Central memory CD8-positive, alpha-beta T cell (primary cell): ENCODE results near the gene CAMTA1.
"Not testable (repeated sequence)": the region's sequence is repeated elsewhere in the genome, so short reads cannot be mapped to it uniquely, and the experiment has no call there.

Experiments used
- ATAC-seq: fragments of 150-1000 bp; cut with Tn5 transposase; replicated peaks from 2 replicates; pipeline ENCODE4 v1.10.0; 2022; ENCODE audit warnings: mild to moderate bottlenecking, moderate FRiP score, moderate number of reproducible peaks; ENCODE audit not compliant: poor library complexity, severe bottlenecking; ENCODE audit errors: extremely low read depth
- DNase-seq, 2 donors: peaks; one replicate each; pipeline ENCODE4 v3.0.0; 2021; ENCODE audit warnings: low spot score in 2 of 2
- H3K27ac Mint-ChIP-seq: one replicate; pipeline ENCODE4 v1.8.0; 2022; ENCODE audit warnings: low read depth, mild to moderate bottlenecking, moderate library complexity, mixed read lengths
- H3K27me3 Mint-ChIP-seq: one replicate; pipeline ENCODE4 v1.8.0; 2022; ENCODE audit warnings: mixed read lengths
- H3K36me3 Mint-ChIP-seq: one replicate; pipeline ENCODE4 v1.8.0; 2022; ENCODE audit warnings: mild to moderate bottlenecking, moderate library complexity, mixed read lengths; ENCODE audit not compliant: insufficient read depth
- H3K4me1 Mint-ChIP-seq: one replicate; pipeline ENCODE4 v1.8.0; 2022; ENCODE audit warnings: mixed read lengths
- H3K4me3 Mint-ChIP-seq: one replicate; pipeline ENCODE4 v1.8.0; 2022; ENCODE audit warnings: mild to moderate bottlenecking, moderate library complexity, mixed read lengths
- H3K9me3 Mint-ChIP-seq: one replicate; pipeline ENCODE4 v1.8.0; 2022; ENCODE audit warnings: mixed read lengths

The CAMTA1 gene

DNA sequence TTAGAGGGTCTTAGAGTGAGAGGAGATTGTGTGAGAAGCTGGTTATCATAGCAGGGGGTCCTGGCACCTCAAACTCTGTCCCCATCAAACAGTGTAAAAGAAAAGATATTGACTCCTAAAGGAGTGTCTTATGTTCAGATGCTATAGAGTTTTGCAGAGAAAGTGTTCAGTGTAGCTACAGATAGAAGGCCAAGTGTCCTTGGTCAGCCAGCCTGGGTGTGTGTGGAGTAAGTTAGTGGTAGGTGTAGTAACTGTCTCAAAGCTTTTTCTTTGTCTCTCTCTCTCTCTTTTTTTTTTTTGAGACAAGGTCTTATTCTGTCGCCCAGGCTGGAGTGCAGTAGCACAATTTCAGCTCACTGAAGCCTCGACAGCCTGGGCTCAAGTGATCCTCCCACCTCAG lies 17.2 kb downstream of the CAMTA1 start:
- Mint-ChIP-seq H3K4me1 (peaks cover 42% of the 10 kb centered on the region), H3K36me3 (peaks cover 1% of the 10 kb centered on the region), H3K9me3 (no peaks in the 10 kb centered on the region), H3K27ac (no peak overlapping the region), H3K4me3 (no peak overlapping the region), H3K27me3 (no peaks in the 10 kb centered on the region)
- no peak for ATAC-seq
- no peak for DNase-seq

DNA sequence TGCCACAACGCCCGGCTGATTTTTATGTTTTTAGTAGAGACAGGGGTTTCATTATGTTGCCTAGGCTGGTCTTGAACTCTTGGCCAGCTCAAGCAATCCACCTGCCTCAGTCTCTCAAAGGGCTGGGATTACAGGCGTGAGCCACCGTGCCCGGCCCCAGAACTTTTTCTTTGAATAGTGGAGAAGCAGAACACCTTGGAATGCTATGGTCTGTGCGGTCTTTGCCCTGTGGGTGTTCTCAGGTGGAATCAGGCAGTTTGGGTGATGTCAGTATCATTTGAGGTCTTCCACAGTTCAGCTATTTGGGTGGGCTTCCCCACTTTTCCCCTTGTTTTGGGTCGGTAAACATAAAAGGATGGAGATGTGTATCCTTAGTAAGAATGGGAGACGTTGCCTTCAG lies 17.6 kb downstream of the CAMTA1 start:
- Mint-ChIP-seq H3K27me3 (no peaks in the 10 kb centered on the region), H3K36me3 (peaks cover 1% of the 10 kb centered on the region), H3K4me1 (peaks cover 42% of the 10 kb centered on the region), H3K9me3 (no peaks in the 10 kb centered on the region), H3K4me3 (no peak overlapping the region), H3K27ac (no peak overlapping the region)
- DNase-seq = no peak
- no peak for ATAC-seq

DNA sequence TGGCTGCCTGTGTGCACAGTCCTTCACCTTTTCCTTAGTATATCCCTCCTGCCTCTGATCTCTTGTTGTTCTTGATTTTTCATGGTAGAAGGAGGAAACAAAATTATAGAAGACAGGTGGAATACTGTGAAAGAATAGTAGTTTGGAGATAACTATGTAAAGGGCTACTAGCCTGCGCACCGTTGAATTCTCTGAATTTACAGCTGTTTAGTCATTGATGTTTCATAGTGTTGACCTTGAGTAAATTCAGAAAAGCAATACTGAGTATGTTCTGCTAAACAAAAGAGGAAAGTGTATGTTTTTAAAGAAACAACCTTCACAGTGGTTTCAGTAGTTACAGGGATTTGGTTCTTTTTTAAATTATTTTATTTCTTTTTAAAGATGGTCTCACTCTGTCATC lies 18.1 kb downstream of the CAMTA1 start:
- no peak overlapping the region for H3K27ac Mint-ChIP-seq
- no peaks in the 10 kb centered on the region for H3K9me3 Mint-ChIP-seq
- no peaks in the 10 kb centered on the region for H3K27me3 Mint-ChIP-seq
- DNase-seq (no peak), ATAC-seq (no peak)
- H3K36me3 Mint-ChIP-seq = peaks cover 1% of the 10 kb centered on the region
- no peak overlapping the region for H3K4me3 Mint-ChIP-seq
- peaks cover 42% of the 10 kb centered on the region for H3K4me1 Mint-ChIP-seq

DNA sequence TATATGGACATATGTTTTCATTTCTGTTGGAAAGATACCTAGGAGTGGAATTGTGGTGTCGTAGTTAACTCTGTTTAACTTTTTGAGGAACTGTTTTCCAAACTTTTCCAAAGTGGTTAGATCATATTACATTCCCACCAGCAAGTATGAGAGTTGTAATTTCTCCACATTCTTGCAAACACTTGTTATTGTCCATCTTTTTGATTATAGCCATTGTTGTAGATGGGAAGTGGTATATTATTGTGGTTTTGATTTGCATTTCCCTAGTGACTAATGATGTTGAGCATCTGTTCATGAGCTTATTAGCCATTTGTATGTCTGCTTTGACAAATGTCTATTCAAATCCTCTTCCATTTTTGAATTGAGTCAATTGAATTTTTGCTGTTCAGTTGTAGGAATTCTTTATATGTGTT lies 19.8 kb downstream of the CAMTA1 start:
- Mint-ChIP-seq H3K36me3 (peaks cover 1% of the 10 kb centered on the region), H3K27ac (no peak overlapping the region), H3K9me3 (no peaks in the 10 kb centered on the region), H3K4me3 (no peak overlapping the region), H3K27me3 (no peaks in the 10 kb centered on the region), H3K4me1 (peaks cover 36% of the 10 kb centered on the region)
- ATAC-seq = no peak
- no peak for DNase-seq

DNA sequence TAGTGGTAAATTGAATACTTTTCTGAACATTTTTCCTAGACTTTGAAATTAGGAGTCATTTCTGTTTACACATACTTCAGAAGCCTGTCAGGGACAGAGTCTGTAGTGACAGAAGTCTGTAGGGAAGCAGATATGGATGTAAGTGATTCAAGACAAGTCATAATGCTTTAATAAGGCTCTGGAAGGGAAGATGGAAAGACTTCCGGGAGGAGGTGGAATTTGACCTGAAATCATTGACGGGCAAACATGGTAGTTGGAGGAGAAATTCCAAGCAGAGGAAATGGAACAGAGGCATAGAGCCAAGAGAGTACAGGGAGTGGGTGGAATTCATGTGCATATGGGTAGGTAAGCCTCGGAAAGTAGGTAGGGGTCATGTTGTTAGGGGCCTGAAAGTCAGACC lies 22.5 kb downstream of the CAMTA1 start:
- DNase-seq = no peak
- Mint-ChIP-seq H3K9me3 (no peaks in the 10 kb centered on the region), H3K36me3 (peaks cover 1% of the 10 kb centered on the region), H3K27me3 (no peaks in the 10 kb centered on the region), H3K4me3 (no peak overlapping the region), H3K27ac (no peak overlapping the region), H3K4me1 (peaks cover 38% of the 10 kb centered on the region)
- ATAC-seq = no peak

DNA sequence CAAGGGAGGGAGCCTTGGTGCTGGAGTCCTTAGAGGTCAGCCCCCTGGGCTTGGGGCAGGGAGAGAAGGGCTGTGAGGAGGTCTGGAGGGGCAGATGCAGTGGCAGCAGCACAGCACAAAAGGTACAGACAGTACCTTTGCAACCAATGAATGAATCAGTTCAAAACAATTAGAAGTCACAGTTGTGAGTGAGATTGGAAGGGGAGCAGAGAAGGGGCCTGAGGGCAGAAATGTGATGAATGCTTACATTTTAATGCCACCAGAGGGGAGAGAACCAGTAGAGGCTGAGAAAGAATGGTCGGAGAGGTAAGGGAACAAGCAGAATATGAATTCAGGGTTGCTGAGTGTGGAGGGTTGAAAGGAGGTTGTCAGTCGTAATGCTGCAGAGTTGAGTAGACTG lies 24.2 kb downstream of the CAMTA1 start:
- peaks cover 38% of the 10 kb centered on the region for H3K4me1 Mint-ChIP-seq
- DNase-seq = no peak
- no peaks in the 10 kb centered on the region for H3K27me3 Mint-ChIP-seq
- no peak overlapping the region for H3K4me3 Mint-ChIP-seq
- H3K9me3 Mint-ChIP-seq = no peaks in the 10 kb centered on the region
- H3K27ac Mint-ChIP-seq = no peak overlapping the region
- no peaks in the 10 kb centered on the region for H3K36me3 Mint-ChIP-seq
- no peak for ATAC-seq

DNA sequence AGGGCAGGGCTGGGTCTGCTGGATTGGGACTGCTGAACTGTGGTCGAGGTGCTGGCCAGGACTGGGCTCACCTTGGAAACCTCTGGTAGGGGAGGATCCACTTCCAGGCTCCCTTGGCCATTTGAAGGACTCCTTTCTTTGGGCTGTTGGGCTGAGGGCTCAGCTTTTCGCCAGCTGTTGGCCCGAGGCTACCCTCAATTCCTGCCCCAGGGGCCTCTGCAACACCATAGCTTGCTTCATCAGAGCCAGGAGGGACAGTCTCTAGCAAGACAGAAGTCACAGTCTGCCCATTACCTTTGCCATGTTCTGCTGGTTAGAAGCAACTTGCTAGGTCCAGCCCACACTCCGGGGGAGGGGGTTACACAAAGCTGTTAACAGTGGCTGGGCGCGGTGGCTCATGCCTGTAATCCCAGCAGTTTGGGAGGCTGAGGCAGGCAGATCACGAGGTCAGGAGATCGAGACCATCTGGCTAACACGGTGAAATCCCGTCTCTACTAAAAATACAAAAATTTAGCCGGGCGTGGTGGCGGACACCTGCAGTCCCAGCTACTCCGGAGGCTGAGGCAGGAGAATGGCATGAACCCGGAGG lies 25.0 kb downstream of the CAMTA1 start:
- H3K27ac Mint-ChIP-seq, DNase-seq, H3K36me3 Mint-ChIP-seq, H3K9me3 Mint-ChIP-seq, ATAC-seq, H3K27me3 Mint-ChIP-seq, H3K4me3 Mint-ChIP-seq: not testable (repeated sequence)
- peaks cover 31% of the 10 kb centered on the region for H3K4me1 Mint-ChIP-seq

DNA sequence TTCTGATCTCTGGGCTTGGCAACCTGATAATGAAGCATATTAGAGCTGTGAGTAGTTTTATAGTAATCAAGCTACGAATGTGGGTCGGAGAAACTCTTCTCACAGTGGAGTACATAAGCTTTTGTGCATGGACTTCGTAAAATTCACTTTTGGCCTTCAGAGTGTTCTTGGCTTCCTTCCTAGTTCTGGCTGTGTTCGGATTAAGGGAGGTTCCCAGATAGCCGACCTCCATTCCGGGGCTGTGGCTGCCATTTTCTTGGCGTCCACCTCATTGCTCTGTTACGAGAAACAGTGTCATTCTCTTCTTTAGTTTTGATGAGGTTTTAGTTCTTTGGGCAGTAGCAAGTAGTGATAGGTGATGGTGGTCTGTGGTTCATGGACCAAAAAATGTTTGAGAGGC lies 26.3 kb downstream of the CAMTA1 start:
- no peak for ATAC-seq
- H3K36me3 Mint-ChIP-seq = peaks cover 2% of the 10 kb centered on the region
- H3K27me3 Mint-ChIP-seq = no peaks in the 10 kb centered on the region
- H3K27ac Mint-ChIP-seq = no peak overlapping the region
- no peaks in the 10 kb centered on the region for H3K9me3 Mint-ChIP-seq
- DNase-seq = no peak
- no peak overlapping the region for H3K4me3 Mint-ChIP-seq
- H3K4me1 Mint-ChIP-seq = peaks cover 25% of the 10 kb centered on the region

DNA sequence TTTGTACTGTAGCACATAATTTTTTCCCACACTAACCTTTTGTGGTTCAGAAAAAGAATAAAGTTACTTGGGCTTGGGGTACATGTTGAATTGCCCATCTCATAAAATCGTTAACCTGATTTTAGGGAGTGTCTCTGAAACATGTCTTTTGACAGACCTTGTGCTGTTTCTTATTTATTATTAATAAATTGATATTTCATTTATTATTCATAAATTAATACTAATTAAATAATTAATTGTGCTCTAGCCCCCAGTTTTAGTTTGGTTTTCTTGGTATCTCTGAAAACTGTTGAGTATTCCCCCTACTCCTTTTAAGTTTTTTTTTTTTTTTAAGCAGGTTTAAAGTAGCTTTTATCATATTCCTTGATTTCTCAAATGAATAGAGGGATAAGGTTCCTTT lies 27.9 kb downstream of the CAMTA1 start:
- no peak for DNase-seq
- H3K27ac Mint-ChIP-seq = no peak overlapping the region
- H3K36me3 Mint-ChIP-seq = peaks cover 4% of the 10 kb centered on the region
- no peak for ATAC-seq
- no peaks in the 10 kb centered on the region for H3K27me3 Mint-ChIP-seq
- peaks cover 37% of the 10 kb centered on the region for H3K4me1 Mint-ChIP-seq
- H3K9me3 Mint-ChIP-seq = no peaks in the 10 kb centered on the region
- H3K4me3 Mint-ChIP-seq = no peak overlapping the region

DNA sequence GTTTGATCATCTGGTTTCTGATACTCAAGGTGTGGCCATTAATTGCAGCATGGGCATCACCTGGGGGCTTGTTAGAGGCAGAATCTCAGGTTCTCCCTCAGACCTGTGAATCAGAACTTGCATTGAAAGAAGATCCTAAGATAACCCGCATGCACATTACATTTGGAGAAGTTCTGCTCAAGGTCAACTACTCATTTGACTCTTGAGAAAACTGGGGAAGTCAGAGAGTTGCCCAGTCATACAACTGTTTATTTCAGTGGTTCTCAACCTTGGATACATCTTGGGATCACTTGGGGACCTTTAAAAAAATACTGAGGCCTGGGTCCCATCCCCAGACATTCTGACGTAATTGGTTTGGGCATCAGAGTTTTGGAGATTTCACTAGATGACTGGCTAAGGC lies 30.5 kb downstream of the CAMTA1 start:
- H3K4me1 Mint-ChIP-seq = peaks cover 54% of the 10 kb centered on the region
- peaks cover 7% of the 10 kb centered on the region for H3K36me3 Mint-ChIP-seq
- DNase-seq = no peak
- no peak overlapping the region for H3K4me3 Mint-ChIP-seq
- ATAC-seq = no peak
- no peaks in the 10 kb centered on the region for H3K9me3 Mint-ChIP-seq
- no peak overlapping the region for H3K27ac Mint-ChIP-seq
- no peaks in the 10 kb centered on the region for H3K27me3 Mint-ChIP-seq

DNA sequence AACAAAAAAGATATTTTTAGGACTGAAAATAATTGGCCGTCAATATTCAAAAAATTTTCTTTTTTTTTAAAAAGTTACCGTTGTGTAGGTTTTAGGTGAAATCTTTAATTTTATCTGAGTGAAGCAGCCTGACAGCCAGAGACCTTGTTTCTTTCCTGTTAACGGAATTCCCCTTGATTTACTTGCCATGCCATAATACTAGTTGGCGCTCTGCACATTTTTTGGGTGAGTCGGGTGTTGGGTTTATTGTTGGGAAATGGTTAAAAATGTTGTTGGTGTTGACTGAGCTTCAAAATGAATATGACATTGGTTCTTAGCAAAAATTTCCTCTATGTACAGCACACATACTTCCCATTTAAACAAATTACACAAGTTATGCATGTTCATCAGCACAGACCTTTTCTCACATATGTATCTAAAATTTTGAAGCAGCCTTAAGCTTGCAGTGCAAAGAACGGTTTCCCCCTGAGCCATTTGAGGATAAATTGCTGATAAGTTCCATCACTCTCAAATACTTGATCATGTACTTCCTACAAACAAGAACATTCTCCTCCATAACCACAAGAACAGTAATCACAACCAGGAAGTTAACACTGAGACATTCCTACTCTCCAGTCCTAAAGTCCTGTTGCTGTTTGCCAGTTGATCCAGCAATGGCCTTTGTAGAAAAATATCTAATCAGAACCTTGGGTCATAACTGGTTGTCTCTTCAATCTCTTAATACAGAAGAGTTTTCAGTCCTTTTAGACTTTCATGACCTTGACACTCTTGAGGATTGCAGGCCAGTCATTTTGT lies 34.2 kb downstream of the CAMTA1 start:
- Mint-ChIP-seq H3K9me3 (no peaks in the 10 kb centered on the region), H3K4me3 (no peak overlapping the region), H3K27me3 (no peaks in the 10 kb centered on the region), H3K36me3 (peaks cover 7% of the 10 kb centered on the region), H3K4me1 (peaks cover 39% of the 10 kb centered on the region), H3K27ac (no peak overlapping the region)
- DNase-seq = no peak
- ATAC-seq = no peak

DNA sequence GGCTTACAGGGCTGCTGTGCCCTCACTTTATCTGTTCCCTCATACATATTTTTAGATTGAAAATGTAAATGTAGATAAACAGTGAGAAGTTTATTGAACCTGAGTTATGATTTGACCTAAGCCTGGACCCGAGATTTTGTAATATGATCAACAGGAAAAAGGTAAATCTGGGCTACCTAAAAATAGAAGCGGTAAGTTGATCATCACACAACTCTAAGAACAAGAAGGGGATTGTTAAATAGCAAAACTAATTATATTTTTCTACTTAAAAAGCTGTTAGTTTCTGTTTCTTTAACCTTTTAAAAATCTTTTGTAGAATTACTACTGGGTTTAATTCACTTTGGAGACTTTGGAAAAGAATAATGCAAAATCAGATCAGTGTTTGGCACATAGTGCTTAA lies 35.6 kb downstream of the CAMTA1 start:
- DNase-seq = no peak
- Mint-ChIP-seq H3K9me3 (no peaks in the 10 kb centered on the region), H3K4me3 (no peak overlapping the region), H3K4me1 (peaks cover 38% of the 10 kb centered on the region), H3K27ac (no peak overlapping the region), H3K36me3 (peaks cover 15% of the 10 kb centered on the region), H3K27me3 (no peaks in the 10 kb centered on the region)
- no peak for ATAC-seq

DNA sequence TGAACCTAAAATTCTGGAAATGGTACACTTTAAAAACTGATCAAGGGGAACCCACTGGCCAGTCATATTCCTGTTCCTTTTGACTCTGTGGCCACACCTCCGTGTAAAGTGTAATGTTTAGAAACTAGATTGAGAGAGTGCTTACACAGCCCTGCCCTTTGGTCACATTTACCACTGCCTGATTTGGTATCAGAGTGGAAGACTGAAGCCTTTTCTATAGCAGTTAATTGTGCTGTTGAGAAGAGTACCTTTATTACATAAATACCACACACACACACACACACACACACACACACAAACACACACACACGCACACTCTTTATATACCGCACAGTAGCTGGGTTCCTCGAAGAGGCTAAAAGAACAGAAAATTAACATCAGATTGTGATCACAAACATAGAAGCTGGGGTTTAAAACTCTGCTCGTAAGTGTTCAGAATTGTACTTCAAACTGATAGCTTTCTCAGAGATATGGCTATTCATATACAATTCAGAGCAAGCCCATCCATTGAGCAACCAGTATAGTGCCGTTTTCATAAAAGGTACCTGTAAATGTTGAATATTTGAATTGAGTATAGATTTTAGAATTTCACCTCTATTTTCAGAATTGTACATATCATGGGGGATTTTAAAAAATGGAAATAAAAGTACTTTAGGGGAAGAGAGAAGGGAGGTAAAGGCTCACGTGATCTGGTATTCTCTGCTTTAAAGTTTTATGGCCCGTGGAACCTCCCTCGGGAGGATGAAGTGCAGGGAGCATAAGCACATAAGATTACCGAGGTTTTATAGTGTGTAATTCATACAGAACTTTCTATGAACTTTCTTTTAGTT lies 37.5 kb downstream of the CAMTA1 start:
- Mint-ChIP-seq H3K27me3 (no peaks in the 10 kb centered on the region), H3K9me3 (no peaks in the 10 kb centered on the region), H3K4me1 (peaks cover 24% of the 10 kb centered on the region), H3K4me3 (no peak overlapping the region), H3K36me3 (peaks cover 22% of the 10 kb centered on the region), H3K27ac (no peak overlapping the region)
- ATAC-seq = no peak
- no peak for DNase-seq
